ENCODE data around the gene RBFOX2.

DNA sequence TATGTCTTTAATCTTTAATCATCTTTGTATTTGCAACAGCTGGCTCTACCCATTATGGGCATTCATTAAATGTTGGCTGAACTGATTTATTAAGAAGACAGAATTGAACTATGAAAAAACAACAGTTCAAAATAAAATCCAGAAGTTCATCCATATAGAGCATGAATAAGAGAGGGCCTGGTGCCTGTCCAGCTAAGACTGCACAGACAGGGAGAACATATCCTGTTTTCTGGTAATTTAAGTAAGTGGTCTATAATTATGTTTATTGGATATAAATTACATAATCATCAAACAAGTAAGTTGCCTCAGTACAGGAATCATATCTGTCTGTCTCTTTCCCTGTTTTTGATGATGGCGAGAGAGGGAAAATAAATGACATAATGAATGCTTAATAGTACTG is 137.2 kb downstream of the RBFOX2 start:
- TF ChIP-seq, protein P1, sequence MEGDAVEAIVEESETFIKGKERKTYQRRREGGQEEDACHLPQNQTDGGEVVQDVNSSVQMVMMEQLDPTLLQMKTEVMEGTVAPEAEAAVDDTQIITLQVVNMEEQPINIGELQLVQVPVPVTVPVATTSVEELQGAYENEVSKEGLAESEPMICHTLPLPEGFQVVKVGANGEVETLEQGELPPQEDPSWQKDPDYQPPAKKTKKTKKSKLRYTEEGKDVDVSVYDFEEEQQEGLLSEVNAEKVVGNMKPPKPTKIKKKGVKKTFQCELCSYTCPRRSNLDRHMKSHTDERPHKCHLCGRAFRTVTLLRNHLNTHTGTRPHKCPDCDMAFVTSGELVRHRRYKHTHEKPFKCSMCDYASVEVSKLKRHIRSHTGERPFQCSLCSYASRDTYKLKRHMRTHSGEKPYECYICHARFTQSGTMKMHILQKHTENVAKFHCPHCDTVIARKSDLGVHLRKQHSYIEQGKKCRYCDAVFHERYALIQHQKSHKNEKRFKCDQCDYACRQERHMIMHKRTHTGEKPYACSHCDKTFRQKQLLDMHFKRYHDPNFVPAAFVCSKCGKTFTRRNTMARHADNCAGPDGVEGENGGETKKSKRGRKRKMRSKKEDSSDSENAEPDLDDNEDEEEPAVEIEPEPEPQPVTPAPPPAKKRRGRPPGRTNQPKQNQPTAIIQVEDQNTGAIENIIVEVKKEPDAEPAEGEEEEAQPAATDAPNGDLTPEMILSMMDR (IDR thresholded peaks at IDR 0.05): no peak
- TF ChIP-seq YY1 (IDR thresholded peaks at IDR 0.05; ENCODE audit: low read depth): no peak
- TF ChIP-seq JUND (IDR thresholded peaks at IDR 0.05): no peak
- peak; percentile 79 for TF ChIP-seq FOXJ3 (CRISPR knock-in tag; IDR thresholded peaks at IDR 0.05)
- TF ChIP-seq GABPA (IDR thresholded peaks at IDR 0.05; ENCODE audit: low read depth): no peak
